ENCODE data around the gene PSMB2.

GRCh38 chr1:35680271-35680670 lies 38.9 kb upstream of the PSMB2 start:
- no peak for TF ChIP-seq CTCF (IDR thresholded peaks at IDR 0.05)
- no peak for TF ChIP-seq POLR2A (IDR thresholded peaks at IDR 0.05)

Measured in thyroid gland (tissue), 4 donors.